Tibial nerve (tissue), 4 donors: Measurements from ENCODE around the gene FGF14. TPM values are rescaled to one million over a fixed set of nuclear protein-coding genes. Genes with fewer than 3 reads are reported as not detected.

Experiments used
- DNase-seq, 2 donors: peaks; one replicate each; pipeline ENCODE4 v3.0.0-alpha.2; 2019; ENCODE audit warnings: low spot score in 2 of 2
- H3K27ac ChIP-seq, 4 donors: fragments of 200-600 bp; sonication (generic) in 3 of 4; one replicate each; pipeline ENCODE4 v1.5.1; 2017 to 2019; ENCODE audit warnings: mild to moderate bottlenecking in 1 of 4
- H3K27me3 ChIP-seq, 2 donors: fragments of 200-600 bp; sonication (generic) in 1 of 2; one replicate each; pipeline versions ENCODE4 v1.5.1 to v1.6.0; 2017 to 2019
- H3K36me3 ChIP-seq, 3 donors: fragments of 200-600 bp; sonication (generic); one replicate each; pipeline ENCODE4 v1.5.1; 2018 to 2019
- H3K4me1 ChIP-seq, 4 donors: fragments of 200-600 bp; sonication (generic) in 3 of 4; one replicate each; pipeline ENCODE4 v1.5.1; 2017 to 2019
- H3K4me3 ChIP-seq, 4 donors: fragments of 200-600 bp; sonication (generic) in 3 of 4; one replicate each; pipeline ENCODE4 v1.5.1; 2017 to 2019; ENCODE audit warnings: mild to moderate bottlenecking in 1 of 4, moderate library complexity in 1 of 4
- H3K9me3 ChIP-seq, 4 donors: fragments of 200-600 bp; sonication (generic) in 3 of 4; one replicate each; pipeline ENCODE4 v1.5.1; 2017 to 2019
- EP300 ChIP-seq, 2 donors: sonication (generic); formaldehyde crosslinking; IDR thresholded peaks; one replicate each; pipeline ENCODE4 v1.6.1; 2017; ENCODE audit warnings: antibody characterized with exemption in 2 of 2, mild to moderate bottlenecking in 1 of 2
- POLR2A ChIP-seq, 2 donors: fragments of 450-650 bp; IDR thresholded peaks; one replicate each; pipeline ENCODE4 v1.6.1; 2017; ENCODE audit warnings: antibody characterized with exemption in 2 of 2, mild to moderate bottlenecking in 2 of 2, moderate library complexity in 2 of 2
- WGBS, 2 donors: methylation state at CpG; one replicate each; pipeline ENCODE4 v1.1.5; 2018; 5-methylcytosine and 5-hydroxymethylcytosine counted together
- total RNA-seq, 4 donors: library from RNA; depleted of rRNA; stranded (reverse); fragments of >200 nt; gene quantifications; one replicate each; pipeline ENCODE4 v1.1.0, GENCODE V29; 2016
- TF ChIP-seq, protein P1 (sequence below), 5 experiments: fragments of 200-600 bp in 3 of 5; fragments of 450-650 bp in 2 of 5; sonication (generic) in 3 of 5; IDR thresholded peaks; one replicate each; pipeline ENCODE4 v1.5.1; 2016 to 2019; ENCODE audit warnings: antibody characterized with exemption in 5 of 5, mild to moderate bottlenecking in 3 of 5, moderate library complexity in 2 of 5

The FGF14 gene
- total RNA-seq, 4 donors from 2014 or later = 0.20 to 2.1 (median 0.21) TPM; not detected in 1

DNA sequence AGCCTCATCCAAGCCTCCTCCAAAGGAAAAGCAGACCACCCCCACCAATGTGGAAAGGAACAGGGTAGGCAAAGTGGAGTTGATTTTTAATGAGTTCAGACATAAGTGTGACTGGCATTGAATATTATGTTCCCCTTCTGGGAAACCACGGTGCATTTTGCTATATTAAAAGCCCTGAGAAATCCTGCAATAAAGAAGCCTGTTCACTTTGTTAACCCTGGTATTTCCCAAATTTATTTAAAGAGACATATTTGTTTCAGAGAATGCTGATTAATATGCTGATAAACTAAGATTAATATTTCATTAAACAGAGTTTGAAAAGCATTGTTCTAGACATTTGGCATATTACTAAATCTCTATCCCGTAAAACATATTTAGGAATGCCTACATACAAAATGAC lies 151.4 kb downstream of the FGF14 start:
- Histone ChIP-seq H3K9me3 (no peaks in the 10 kb centered on the region), H3K27me3 (no peaks in the 10 kb centered on the region), H3K27ac (no peak overlapping the region), H3K4me3 (no peak overlapping the region), H3K36me3 (no peaks in the 10 kb centered on the region), H3K4me1 (no peaks in the 10 kb centered on the region)
- DNase-seq = no peak
- TF ChIP-seq POLR2A (IDR thresholded peaks at IDR 0.05) (no peak), EP300 (IDR thresholded peaks at IDR 0.05) (no peak)
- TF ChIP-seq, protein P1, sequence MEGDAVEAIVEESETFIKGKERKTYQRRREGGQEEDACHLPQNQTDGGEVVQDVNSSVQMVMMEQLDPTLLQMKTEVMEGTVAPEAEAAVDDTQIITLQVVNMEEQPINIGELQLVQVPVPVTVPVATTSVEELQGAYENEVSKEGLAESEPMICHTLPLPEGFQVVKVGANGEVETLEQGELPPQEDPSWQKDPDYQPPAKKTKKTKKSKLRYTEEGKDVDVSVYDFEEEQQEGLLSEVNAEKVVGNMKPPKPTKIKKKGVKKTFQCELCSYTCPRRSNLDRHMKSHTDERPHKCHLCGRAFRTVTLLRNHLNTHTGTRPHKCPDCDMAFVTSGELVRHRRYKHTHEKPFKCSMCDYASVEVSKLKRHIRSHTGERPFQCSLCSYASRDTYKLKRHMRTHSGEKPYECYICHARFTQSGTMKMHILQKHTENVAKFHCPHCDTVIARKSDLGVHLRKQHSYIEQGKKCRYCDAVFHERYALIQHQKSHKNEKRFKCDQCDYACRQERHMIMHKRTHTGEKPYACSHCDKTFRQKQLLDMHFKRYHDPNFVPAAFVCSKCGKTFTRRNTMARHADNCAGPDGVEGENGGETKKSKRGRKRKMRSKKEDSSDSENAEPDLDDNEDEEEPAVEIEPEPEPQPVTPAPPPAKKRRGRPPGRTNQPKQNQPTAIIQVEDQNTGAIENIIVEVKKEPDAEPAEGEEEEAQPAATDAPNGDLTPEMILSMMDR (IDR thresholded peaks at IDR 0.05) = no peak
- WGBS, 2 donors = 61 to 63% methylated on average over 2 of the region's 2 CpGs

DNA sequence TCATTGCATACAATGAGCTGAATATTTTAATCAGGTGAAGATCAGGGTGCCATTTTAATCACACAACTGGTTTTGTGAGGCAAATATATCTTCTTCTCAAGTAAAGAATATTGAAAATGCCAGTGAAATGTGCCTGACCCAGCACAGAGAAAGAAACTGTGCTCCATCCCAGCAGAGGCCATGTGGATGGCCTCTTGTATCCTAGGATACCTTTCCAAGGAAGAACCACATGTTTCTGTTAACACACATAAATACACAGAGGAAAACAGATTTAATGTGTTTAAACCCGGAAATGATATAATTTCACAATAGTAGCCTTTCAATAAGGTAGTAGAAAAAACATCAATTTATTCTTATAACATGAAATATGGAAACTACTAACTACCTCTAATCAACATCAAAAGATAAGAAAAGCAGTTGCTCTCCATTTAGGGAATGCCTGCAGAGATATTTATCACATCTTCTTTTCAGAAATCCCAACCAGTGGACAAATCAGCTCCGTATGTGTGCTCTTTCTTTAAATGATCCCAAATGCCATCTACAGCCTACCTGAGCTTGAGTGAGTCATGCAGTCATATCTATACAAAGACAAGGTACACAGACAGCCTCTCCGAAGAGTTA lies 157.1 kb downstream of the FGF14 start:
- no peaks in the 10 kb centered on the region for H3K36me3 ChIP-seq
- WGBS, 2 donors = 71 to 72% methylated on average over 3 of the region's 3 CpGs
- no peaks in the 10 kb centered on the region for H3K27me3 ChIP-seq
- DNase-seq = no peak
- H3K27ac ChIP-seq = no peak overlapping the region
- no peak for TF ChIP-seq POLR2A (IDR thresholded peaks at IDR 0.05)
- TF ChIP-seq, protein P1 (IDR thresholded peaks at IDR 0.05) = no peak
- H3K9me3 ChIP-seq = peaks cover 0 to 6% (median 0%) of the 10 kb centered on the region in 4 donors
- H3K4me1 ChIP-seq = no peaks in the 10 kb centered on the region
- H3K4me3 ChIP-seq = no peak overlapping the region

DNA sequence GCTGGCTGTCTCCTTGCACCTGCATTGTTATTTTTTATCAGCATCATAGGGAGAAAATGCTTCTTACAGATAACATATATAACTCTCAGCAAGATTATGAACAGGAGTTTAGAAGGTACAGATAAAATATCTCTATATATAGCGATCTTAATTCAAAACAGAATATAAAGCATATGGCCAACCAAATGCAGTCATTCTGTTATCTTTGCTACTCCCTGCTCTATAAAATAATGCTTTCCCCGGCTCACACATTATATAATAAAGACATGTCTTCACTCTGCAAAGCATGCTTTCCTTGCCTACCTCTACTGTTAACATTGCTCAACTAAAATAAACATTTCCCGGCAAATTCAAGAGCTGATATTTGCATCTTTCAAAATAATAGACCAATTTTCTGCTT lies 161.7 kb downstream of the FGF14 start:
- no peaks in the 10 kb centered on the region for H3K4me1 ChIP-seq
- 62 to 66% methylated on average over 3 of the region's 3 CpGs for WGBS, 2 donors
- H3K27ac ChIP-seq = no peak overlapping the region

DNA sequence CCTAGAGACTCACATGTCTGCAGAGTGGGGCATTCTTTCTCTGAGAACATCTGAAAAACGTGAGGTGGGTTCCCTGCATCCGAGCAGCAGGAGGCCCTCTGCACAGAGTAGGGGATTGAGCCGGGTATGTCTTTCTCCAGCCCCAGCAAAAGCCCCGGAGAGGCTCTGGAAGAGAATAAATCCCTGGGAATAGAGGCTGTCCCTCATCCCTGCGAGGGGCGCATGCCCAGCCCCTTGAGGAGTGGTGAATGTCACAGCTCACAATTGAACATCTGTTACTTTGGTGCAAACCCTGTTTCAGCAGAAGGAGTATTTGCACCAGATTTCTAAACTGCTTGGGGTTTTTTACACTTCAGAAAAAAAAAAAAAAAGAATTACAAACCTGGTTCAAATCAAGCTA lies 164.6 kb downstream of the FGF14 start:
- Histone ChIP-seq H3K27ac (no peak overlapping the region), H3K4me1 (no peaks in the 10 kb centered on the region), H3K36me3 (no peaks in the 10 kb centered on the region), H3K4me3 (no peak overlapping the region), H3K27me3 (no peaks in the 10 kb centered on the region), H3K9me3 (peaks cover 0 to 2% (median 0%) of the 10 kb centered on the region in 4 donors)
- TF ChIP-seq POLR2A (IDR thresholded peaks at IDR 0.05) (no peak), EP300 (IDR thresholded peaks at IDR 0.05) (no peak)
- TF ChIP-seq, protein P1 (IDR thresholded peaks at IDR 0.05) = no peak
- no peak for DNase-seq
- WGBS, 2 donors = 23 to 38% methylated on average over 6 of the region's 6 CpGs

More for the DNA sequence above, 161.7 kb downstream of the FGF14 start:
- DNase-seq = no peak
- Histone ChIP-seq H3K27me3 (no peaks in the 10 kb centered on the region), H3K36me3 (no peaks in the 10 kb centered on the region), H3K4me3 (no peak overlapping the region), H3K9me3 (peaks cover 0 to 6% (median 0%) of the 10 kb centered on the region in 4 donors)
- TF ChIP-seq, protein P1 (IDR thresholded peaks at IDR 0.05) = no peak
- TF ChIP-seq POLR2A (IDR thresholded peaks at IDR 0.05) (no peak), EP300 (IDR thresholded peaks at IDR 0.05) (no peak)

DNA sequence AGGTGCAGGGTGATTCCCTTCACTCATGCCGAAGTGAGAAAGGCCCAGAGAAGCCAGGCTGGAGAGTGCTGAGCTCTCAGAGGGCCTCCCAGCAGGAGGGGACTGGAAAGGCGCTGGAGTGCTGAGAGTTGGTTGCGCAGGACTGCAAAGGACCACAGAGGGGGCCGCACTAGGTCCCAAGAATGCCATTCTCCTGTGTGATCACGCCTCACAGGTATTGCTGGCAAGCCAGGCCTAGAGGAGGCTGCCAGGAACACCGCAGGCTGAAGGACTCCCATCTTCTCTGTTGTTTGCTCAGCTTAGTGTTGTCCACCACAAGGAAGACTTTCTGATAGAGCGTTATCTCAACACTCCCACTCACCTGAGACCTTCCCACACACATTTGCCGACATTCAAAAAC lies 165.0 kb downstream of the FGF14 start:
- H3K36me3 ChIP-seq = no peaks in the 10 kb centered on the region
- TF ChIP-seq POLR2A (IDR thresholded peaks at IDR 0.05) (no peak), EP300 (IDR thresholded peaks at IDR 0.05) (no peak)
- TF ChIP-seq, protein P1 (IDR thresholded peaks at IDR 0.05) = no peak
- WGBS, 2 donors = 85 to 87% methylated on average over 8 of the region's 8 CpGs
- no peaks in the 10 kb centered on the region for H3K9me3 ChIP-seq
- H3K27me3 ChIP-seq = no peaks in the 10 kb centered on the region
- no peak for DNase-seq
- H3K4me3 ChIP-seq = no peak overlapping the region
- no peak overlapping the region for H3K27ac ChIP-seq
- H3K4me1 ChIP-seq = no peaks in the 10 kb centered on the region
